Posterior vena cava (tissue), 2 donors: ENCODE data around the gene PSMG2. TPM values are rescaled to one million over a fixed set of nuclear protein-coding genes. Genes with fewer than 3 reads are reported as not detected.

ENCODE experiments used
- DNase-seq: peaks from one replicate; pipeline ENCODE4 v3.0.0-alpha.2; 2020; ENCODE audit warnings: low spot score
- intact Hi-C, 2 donors: fragments of 100-400 bp; cut with DNase I; formaldehyde crosslinking; loops; one replicate each; pipeline versions ENCODE4 v1.14.1 to v1.14.2; 2022 to 2023
- total RNA-seq, 2 donors: library from RNA; stranded (reverse); fragmentation: NEBNext Ultra II Directional; extraction: Animal tissue kit (Norgen Biotek cat#: 25700); gene quantifications; one replicate each; pipeline ENCODE4 v1.2.1, GENCODE V29; 2021
- donor health status: DM: yes; HTN: yes; CAD: no.
- donor health status: DM: yes; HTN: yes; CAD: no.

PSMG2 gene
- total RNA-seq, 2 donors from 2014 or later, result 60.6 to 62.3 TPM

DNA sequence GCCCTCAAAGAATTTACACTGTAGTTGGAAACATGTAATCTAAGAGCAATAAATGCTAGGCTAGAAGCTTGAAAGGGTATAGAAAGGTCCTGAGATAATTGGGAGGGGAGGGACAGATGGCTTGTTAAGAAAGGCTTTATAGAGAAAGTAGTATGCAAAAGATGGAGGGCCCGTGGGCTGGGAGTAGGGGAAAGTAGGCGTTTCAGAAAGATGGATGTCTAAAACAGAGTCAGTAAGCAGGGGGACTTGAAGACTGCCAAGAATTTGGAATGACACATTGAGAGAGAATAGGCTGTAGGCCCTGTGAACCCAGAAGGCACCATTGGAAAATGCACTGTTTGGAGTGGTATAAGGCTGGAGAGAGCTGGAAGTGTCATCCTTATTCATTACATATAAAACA, 822 bp downstream of the PSMG2 start:
- intact Hi-C loops, result no loop called here
- DNase-seq, result no peak

DNA sequence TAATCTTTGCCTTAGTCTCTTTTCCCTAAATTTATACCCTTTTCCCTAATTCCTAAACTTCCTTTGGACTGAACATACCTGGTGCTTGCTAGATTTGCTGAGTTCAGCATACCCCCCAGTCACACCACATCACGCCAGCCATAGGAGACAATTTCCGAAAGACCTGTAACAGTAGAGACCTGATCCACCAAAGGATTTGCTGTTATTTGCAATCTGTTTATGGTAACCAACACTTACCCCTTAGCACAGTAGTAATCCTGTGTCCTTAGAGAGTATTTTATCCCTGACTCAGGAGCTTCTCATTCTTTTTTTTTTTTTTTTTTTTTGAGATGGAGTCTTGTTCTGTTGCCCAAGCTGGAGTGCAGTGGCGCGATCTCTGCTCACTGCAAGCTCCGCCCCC, 8.6 kb downstream of the PSMG2 start:
- DNase-seq, result no peak

DNA sequence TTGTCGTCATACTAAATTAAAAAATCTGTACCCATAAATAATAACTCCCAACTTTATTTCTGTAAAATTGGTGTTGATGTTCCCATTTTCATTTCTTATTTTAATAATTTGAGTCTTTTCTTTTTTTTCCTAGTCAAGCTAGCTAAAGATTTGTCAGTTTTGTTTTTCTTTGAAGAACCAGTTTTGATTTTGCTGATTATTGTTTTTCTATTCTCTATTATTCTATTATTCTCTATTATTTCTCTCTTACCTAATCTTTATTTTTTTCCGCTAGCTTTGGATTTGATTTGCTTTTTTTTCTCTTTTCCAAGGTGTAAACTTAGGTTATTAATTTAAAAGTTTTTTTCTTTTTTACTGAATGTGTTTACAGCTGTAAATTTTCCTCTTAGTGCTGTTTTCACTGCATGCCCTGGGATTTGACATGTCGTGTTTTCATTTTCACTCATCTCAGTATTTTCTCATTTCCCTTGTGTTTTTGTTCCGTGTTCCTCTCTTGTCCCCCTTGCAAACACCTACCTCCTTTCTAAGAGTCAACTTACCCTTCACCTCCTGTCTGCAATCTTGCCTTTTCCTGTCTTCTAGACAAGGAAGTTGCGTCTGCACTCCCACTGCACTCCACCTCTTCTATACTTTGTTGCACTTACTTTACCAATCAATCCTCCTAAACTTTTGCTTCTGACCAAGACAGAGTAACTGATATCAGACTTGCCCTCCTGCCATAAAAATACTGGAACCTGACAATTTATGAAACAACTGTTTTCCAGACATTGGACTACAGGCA, 18.8 kb downstream of the PSMG2 start:
- DNase-seq, result no peak
- intact Hi-C loops, result loop anchor here in 1 of 2 donors (5.0 kb wide), 1 partner anchor 216 kb away; no protein-coding TSS in a partner anchor

More for the DNA sequence above, 8.6 kb downstream of the PSMG2 start:
- intact Hi-C loops, result no loop called here

DNA sequence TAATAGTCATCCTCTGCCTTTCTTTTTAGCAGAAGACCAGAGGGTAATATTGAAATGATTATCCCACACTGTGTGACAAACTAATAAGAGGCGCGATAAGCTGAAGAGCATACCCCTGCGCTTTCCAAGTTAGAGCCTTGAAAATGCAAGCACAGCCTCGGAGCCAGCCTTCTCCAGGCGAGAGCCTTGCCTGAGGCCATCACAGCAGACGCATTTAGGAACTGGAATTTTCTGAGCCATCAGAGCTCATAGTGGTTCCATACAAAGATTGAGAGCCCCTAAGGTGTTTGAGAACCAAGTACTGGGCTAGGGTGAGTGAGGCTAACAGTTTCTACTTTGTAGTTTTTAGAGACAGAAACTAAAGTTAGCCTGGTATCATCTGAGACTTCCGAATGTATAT, 19.9 kb downstream of the PSMG2 start:
- intact Hi-C loops, result loop anchor here in 1 of 2 donors (5.0 kb wide), 1 partner anchor 215 kb away; no protein-coding TSS in a partner anchor
- DNase-seq, result no peak

DNA sequence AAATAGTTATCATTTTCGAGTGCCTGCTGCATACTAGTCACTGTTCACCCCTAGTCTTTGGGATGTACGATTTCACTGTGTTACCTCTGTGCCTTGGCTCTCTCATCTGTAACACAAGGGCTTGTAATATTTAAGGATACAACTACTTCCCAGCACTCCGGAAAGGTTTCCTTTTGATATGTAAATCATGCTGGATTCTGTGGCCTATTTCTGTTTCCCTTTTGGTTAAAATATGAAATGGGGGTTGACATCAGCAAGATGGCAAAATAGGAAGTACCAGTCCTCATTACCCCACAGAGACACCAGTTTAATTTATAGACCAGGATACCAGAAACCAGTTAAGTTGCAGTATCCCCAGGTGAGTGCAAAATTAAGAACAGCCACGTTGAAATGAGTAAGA, 23.5 kb downstream of the PSMG2 start:
- intact Hi-C loops, result loop anchor here in 1 of 2 donors (2.0 kb wide), 1 partner anchor 208 kb away; no protein-coding TSS in a partner anchor
- DNase-seq, result no peak

DNA sequence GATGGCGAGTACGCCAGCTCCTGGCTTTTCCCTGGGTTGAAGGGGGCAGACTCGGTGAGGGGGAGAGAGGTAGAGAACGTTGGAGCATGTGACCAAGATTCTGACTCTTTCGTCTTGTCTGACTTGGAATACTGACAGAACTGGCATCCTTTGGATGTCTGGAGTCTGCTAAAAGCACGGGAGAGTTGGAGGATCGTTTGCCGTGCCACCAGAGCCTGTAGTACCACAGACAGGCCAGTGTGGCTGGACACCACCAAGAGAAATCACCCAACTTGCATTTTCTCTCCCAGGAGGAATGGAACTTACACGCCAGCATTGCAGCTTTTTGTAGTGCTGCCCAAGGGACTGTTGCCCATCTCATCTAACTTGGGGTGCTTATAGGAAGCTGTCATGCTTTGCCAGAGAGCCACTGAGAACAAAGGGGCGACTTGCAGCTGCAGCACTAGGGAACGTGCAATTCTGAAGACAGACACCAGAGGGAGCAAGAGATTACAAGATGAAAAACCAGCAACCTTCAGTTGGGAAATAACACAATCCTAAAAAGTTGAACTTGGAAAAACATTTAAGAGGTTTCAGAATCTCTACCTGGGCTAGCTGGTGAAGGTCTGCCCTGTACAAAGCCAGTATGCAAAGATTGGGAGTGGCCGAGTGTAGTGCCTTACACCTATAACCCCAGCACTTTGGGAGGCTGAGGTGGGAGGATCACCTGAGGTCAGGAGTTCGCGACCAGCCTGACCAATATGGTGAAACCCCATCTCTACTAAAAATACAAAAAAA, 24.1 kb downstream of the PSMG2 start:
- no peak for DNase-seq
- intact Hi-C loops, result loop anchor here in 1 of 2 donors (2.0 kb wide), 1 partner anchor 208 kb away; no protein-coding TSS in a partner anchor

DNA sequence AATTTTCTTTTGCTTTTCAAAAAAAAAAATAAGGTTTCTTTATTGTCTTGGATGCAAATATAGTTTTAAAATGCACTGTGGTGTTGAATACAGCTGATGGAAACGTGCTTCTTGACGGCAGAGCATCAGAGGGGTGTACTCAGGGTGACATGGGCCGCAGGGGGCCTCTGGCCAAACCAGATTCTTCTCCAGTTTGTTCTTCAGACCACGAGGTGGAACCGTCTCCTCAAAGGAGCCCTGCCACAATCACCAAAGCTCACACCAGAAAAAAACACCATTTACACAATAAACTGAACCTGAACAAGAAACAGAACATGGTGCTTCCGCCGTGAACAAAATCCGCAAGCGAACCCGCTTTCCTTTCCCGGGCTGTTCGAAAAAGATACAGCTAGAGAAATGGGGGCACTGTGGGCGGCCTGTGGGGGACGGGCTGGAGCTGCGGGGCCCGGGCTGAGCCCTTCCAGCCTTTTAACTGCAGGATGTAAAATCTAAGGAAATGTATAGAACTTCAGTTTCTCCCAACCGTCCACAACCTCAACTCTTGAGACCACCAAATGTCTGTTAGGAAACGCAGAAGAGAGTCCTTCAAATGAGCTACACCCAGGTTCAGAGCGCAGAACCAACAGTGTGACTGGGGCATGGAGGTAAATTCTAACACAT, 34.5 kb downstream of the PSMG2 start:
- intact Hi-C loops, result no loop called here
- no peak for DNase-seq

DNA sequence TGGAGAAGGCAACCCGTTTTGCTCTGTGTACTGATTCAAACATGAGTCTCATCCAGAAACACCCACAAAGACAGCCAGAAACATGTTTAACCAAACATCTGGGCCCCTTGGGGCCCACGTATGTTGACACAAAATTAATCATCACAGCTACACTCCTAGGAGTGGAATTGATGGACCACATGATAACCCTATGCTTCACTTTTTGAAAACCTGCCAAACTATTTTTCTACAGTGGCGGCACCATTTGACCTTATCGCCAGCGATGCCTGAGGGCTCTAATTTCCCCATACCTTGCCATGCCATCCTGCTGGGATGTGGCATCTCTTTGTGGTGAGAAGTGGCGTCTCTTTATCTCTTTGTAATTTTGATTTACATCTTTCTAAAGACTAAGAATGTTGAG, 38.5 kb downstream of the PSMG2 start:
- no peak for DNase-seq
- intact Hi-C loops, result no loop called here

DNA sequence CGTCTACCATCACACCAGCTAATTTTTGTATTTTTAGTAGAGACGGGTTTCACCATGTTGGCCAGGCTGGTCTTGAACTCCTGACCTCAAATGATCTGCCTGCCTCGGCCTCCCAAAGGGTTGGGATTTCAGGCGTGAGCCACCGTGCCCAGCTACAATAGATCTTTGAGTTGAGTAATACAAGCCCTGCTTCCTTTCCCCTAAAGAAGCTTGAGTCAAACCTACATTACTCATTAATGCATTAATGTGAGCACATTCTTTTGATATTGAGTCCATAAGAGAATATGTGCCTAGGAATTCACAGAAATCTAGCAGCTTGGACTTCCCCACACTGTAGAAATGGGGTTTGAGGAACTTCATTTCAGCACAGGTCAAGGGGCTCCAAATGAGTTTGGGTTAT, 39.6 kb downstream of the PSMG2 start:
- no peak for DNase-seq
- intact Hi-C loops, result no loop called here

DNA sequence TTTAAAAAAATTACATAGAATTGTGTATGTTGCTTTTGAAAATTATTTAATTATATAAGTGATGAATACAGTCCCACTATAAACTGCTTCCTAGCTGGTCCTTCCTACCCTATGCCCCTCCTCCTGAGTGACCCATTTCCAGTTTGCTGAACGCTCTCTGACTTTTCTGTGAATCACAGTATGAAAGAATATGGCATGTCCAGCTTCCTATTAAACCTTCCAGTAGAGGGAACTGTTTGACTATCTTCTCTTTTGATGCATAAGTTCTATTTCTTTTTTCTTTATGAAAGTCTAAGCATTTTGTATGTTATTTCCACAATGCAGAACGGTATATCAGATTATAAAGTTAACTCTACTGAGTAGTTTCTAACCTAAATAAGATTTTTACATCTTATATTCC, 41.3 kb downstream of the PSMG2 start:
- intact Hi-C loops, result no loop called here
- no peak for DNase-seq

DNA sequence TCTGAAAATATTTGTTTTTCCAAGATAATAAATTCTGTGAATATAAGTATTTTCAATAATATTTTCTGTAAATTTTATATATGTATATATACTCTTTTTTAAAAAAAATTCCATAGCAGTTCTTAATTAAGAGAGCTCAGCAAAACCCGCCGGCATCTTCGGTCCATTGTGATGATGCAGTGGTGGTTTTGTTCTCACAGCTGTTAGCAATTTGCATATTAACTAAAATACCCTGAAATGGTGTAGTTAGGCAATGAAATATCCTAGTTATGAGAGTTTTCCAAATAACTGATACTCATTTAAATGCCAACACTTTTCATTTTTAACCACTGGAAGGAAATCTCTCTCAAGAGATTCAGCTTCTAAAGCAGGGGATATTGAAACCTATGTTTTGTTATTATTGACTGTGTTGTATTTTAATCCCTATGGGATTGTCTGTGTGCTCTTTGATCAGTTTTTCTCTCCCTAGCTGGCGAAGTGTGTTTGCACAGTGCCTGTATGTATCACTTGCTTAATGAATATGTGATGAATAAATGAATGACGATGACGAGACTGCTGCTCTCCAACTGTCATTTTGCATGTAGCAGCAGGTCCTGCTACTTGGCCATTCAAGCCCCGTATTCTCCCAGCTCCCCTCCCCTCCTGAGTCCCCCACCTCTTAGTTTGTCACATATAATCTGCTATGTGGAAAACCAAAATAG, 42.4 kb downstream of the PSMG2 start:
- no peak for DNase-seq
- intact Hi-C loops, result no loop called here

DNA sequence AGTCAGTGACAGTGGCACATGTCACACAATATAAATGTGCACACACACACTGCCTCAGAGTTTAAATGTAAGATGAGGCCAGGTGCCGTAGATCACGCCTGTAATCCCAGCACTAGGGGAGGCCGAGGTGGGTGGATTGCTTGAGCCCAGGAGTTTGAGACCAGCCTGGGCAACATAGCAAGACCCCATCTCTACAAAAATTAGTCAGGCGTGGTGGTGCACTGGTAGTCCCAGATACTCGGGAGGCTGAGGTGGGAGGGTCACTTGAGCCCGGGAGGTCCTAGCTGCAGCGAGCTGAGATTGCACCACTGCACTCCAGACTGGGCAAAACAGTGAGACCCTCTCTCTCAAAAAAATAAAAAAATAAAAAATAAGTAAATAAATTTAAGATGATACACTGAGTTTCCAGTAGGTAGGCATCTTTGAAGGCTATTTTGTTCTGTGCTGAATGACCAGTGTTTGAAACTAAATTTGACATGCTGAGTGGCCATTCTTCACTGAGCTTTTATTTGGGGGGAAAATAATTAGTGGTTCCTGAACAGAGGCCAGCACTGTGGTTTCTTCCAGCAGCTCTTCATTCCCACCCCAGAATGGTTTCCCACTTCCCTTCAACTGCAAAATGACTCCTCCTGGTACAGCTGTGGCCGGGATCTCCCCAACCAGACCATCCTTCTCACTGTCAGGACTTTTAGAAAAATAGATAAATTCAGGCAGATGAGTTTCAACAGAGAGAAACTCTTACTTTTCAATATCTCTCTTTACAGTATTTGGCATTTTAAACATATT, 44.9 kb downstream of the PSMG2 start:
- no peak for DNase-seq
- intact Hi-C loops, result no loop called here

DNA sequence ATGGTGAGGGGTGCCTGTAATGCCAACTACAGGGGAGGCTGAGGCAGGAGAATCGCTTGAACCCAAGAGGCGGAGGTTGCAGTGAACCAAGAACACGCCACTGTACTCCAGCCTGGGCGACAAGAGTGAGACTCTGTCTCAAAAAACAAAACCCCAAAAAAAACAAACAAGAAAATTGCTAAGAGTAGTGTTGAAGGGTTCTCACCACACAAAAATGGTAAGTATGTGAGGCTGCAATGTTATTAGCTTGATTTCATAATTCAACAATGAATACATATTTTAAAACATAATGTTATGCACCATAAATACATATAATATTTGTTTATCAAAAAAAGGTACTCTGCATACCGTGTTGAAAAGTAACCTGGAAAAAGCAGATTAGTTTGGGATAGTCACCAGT, 45.8 kb downstream of the PSMG2 start:
- intact Hi-C loops, result no loop called here
- DNase-seq, result no peak

DNA sequence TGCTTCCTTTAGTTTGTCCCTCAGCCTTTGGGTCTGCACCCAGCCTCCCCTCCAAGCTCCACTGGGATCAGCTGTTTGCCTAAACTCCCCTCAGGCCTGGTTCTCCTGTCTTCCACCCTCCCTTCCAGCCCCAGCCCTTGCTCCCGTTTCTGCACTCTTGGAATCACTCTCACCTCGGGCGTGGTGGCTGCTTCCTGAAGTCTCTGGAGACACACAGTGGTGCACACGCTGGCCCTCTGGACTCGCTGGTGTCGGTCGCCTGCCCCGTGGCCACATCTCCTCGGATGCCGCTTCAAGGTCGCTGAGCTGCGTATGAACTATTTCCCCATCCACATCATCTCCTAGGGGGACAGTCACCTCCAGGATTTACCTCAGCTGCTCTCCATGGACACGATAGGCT, 46.3 kb downstream of the PSMG2 start:
- intact Hi-C loops, result no loop called here

DNA sequence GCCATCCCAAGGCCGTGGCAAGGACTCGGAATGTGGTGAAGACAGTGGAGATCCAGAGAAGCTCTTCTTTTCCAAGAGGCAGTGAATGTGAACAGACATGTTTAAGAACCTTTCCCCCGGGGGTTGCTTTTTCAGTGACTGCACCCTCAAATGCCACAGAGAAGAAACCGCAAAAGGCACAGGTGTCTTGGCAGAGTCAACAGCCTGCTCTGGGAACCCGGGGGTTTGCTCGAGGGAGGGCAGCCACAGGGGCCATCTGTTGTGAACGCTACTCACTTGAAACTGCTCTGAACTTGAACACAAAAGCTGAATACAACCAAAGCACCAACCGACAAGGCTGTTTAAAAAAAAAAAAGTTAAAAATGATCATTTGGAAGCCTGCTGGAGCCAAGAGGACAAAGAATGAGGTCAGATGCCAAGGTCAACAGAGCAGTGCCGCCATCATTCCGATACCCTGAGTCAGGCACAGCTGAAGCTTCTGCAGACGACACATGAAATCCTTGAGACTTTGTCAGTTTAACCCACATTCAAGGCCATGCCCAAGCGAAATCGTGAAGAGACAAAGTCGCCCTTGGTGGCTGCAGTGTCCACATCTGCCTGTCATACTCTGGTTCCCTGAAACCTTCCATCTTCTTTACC, 47.4 kb downstream of the PSMG2 start:
- intact Hi-C loops, result no loop called here
- no peak for DNase-seq

More for the DNA sequence above, 46.3 kb downstream of the PSMG2 start:
- no peak for DNase-seq

DNA sequence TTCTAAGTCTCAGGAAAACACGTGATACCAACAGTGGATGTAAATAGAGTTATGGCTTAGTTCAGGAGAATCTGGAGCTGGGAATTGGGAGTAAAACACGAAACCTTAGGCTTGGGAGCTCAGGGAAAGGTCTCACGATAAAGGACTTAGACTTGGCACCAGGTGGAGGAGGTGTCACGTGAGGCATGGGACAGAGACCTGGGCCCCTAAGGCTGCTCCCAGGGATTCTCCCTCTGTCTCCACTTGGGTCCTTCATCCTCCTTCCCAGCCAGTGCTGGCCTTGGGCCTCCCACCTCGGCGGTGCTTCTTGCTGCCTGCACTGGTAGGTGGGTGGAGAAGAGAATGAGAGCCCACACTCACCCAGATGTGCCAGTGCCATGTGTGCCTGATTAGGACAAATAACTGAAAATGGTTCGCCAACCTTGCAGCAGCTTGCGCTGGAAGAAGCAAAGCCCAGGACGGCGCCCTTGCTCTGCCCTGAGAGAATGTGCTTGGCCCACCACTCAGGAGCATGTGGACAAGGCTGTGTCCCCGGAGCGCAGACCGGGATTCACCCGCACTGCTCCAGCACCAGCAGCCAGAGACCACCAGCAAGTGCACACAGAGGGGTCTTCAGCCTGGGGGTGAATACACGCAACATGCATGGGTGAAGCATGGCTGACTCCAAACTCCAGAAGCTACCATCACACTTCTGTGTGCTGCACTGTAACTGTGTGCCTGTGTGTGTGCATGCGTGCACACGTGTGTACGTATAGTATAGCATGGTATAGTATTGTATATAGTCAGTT, 48.1 kb downstream of the PSMG2 start:
- intact Hi-C loops, result no loop called here
- DNase-seq, result no peak

DNA sequence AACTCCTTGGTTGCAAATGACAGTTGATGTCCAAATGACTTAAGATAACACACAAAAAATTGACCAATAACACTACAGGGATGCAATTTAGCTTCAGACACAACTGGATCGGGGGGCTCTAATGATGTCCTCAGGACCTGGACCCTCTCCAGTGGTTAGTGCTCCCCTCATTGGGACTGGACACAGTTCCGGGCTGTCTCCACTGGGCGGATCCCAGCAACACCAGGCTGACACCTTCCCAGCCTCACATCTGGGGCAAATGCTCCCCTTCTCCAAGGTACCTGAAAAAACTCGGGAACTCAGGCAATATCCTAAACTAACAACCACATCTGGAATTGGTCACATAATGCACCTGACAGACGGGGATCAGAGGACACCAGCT, 48.7 kb downstream of the PSMG2 start:
- no peak for DNase-seq
- intact Hi-C loops, result no loop called here
